Astrocyte of the cerebellum (primary cell): Measurements from ENCODE around the gene ECE1.

Experiments used
- DNase-seq: peaks from one replicate; pipeline ENCODE4 v3.0.0-alpha.2; 2011; ENCODE audit warnings: low read depth
- H3K4me3 ChIP-seq: 2 replicates; pipeline ENCODE4 v1.5.1; 2011; ENCODE audit warnings: mild to moderate bottlenecking, low read depth, low read length, moderate library complexity
- in situ Hi-C: cut with HindIII; loops from 2 replicates; pipeline ENCODE4 v1.10.0; 2017; ENCODE audit warnings: low sequenced_read_pairs
- TF ChIP-seq, protein P1 (sequence below): IDR thresholded peaks from 2 replicates; pipeline ENCODE4 v1.5.1; 2012; ENCODE audit warnings: low read length, low read depth, moderate library complexity, mild to moderate bottlenecking; ENCODE audit errors: missing control alignments

The ECE1 gene

DNA sequence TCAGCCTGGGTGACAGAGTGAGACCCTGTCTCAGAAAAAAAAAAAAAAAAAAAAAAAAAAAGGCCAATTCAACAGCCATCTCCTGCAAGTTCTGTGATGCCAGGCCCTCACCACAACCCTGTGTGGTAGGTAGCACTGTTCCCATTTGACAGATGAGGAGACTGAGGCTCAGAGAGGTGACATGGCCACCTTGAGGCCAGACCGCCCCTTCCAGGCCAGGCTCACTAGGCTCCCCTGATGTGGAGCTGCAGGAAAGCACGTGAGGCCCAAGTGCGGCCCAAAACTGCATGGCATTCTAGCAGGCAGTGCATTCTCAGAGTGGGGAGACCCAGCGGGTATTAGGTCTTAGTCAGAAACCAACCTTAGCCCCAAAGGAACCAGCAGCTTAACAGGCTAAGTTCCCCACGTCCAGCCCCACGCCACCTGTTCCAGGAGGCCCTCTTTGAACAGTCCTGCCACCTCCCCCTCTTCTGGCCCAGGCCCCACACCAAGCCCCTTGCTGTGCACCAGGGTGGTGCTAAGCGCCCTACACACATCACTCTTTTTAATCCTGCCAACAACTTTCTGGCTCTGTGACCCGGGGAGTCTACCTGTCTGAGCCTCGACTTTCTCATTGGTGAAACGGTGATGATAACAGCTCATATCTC, 11.7 kb upstream of the ECE1 start:
- in situ Hi-C loops: no loop called here
- H3K4me3 ChIP-seq: no peak overlapping the region
- TF ChIP-seq, protein P1, sequence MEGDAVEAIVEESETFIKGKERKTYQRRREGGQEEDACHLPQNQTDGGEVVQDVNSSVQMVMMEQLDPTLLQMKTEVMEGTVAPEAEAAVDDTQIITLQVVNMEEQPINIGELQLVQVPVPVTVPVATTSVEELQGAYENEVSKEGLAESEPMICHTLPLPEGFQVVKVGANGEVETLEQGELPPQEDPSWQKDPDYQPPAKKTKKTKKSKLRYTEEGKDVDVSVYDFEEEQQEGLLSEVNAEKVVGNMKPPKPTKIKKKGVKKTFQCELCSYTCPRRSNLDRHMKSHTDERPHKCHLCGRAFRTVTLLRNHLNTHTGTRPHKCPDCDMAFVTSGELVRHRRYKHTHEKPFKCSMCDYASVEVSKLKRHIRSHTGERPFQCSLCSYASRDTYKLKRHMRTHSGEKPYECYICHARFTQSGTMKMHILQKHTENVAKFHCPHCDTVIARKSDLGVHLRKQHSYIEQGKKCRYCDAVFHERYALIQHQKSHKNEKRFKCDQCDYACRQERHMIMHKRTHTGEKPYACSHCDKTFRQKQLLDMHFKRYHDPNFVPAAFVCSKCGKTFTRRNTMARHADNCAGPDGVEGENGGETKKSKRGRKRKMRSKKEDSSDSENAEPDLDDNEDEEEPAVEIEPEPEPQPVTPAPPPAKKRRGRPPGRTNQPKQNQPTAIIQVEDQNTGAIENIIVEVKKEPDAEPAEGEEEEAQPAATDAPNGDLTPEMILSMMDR: no peak
- no peak for DNase-seq

DNA sequence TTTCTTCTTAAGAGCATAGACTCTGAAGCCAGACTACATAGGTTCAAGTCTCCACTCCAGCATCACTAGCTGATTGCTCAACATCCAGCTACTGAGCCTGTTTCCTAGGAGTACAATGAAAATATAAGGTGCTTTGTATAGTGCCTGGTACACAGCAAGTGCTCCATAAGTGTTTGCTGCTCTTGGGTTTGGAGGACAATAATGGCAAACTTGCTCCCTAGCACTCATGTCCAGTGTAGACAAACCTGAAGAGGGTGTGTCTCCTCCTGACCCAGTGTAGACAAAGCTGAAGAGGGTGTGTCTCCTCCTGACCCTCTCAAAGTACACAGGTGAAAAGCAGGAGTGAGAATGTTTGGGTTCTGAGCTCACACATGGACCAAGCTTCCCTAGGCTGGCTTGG, 10.5 kb upstream of the ECE1 start:
- TF ChIP-seq, protein P1: no peak
- in situ Hi-C loops: no loop called here
- H3K4me3 ChIP-seq: no peak overlapping the region
- no peak for DNase-seq

DNA sequence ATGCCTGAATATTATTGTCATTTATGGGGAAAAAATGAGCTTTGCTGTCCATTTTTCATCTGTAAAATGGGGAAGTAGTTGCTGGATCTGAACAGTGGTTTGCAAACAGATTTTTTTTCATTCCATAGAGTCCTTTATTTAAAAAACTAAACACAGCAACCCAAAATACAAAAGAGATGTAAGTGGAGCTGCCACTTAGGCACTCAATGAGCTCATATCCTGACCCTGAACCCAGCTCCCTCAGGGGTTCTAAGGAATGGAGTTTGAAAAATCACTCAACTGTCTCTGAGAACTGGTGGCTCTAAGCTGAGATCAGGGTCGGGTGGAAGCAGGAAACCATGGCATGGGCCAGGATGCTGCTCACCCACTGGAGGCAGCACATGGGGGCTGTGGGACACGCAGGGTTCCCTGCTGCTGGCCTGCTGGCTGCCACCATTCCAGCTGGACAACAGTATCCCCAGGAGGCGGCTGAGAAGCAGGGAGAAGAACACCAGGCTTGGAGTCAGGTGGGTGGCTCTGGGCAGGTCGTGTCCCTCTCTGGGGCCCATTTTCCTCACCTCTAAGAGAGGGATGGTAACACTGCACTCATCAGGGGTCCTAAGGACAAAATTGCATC, 9.6 kb upstream of the ECE1 start:
- DNase-seq: no peak
- H3K4me3 ChIP-seq: no peak overlapping the region
- TF ChIP-seq, protein P1: no peak
- in situ Hi-C loops: no loop called here

DNA sequence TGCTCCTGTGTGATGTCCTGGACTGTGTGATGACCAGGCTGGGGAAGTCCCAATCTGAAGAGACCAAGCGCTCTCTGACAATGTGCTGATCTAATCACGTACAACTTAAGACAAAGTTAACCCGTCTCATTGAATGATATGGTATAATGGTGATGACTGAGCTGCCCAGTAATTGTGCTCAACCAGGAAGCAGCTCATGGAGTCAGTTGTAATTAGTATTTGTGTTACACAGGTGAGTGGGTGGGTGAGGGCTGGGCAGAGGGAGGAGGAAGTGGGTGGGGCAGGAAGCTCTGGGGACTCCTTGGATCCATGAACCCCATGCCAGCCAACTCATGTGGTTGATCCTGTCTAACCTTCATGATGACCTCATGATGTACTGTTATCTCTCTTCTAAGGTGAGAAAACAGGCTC, 8.7 kb upstream of the ECE1 start:
- no peak overlapping the region for H3K4me3 ChIP-seq
- in situ Hi-C loops: no loop called here
- TF ChIP-seq, protein P1: no peak
- no peak for DNase-seq

DNA sequence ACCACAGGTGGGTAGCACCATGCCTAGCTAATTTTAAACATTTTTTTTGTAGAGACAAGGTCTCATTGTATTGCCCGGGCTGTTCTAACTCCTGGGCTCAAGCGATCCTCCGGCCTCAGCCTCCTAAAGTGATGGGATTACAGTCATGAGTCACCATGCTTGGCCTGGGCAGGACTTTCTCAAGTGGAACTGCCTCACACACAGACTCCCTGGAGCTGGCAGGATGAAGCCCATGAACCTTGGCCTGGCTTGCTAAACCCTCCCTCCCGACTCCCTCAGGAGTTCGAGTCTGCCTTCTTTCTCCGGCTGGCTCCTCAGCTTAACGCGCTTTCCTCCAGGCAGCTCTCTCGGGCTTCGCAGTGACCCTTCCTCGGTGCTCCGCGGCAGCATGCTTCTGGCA, 7.7 kb upstream of the ECE1 start:
- H3K4me3 ChIP-seq: no peak overlapping the region
- in situ Hi-C loops: no loop called here
- TF ChIP-seq, protein P1: no peak
- no peak for DNase-seq

DNA sequence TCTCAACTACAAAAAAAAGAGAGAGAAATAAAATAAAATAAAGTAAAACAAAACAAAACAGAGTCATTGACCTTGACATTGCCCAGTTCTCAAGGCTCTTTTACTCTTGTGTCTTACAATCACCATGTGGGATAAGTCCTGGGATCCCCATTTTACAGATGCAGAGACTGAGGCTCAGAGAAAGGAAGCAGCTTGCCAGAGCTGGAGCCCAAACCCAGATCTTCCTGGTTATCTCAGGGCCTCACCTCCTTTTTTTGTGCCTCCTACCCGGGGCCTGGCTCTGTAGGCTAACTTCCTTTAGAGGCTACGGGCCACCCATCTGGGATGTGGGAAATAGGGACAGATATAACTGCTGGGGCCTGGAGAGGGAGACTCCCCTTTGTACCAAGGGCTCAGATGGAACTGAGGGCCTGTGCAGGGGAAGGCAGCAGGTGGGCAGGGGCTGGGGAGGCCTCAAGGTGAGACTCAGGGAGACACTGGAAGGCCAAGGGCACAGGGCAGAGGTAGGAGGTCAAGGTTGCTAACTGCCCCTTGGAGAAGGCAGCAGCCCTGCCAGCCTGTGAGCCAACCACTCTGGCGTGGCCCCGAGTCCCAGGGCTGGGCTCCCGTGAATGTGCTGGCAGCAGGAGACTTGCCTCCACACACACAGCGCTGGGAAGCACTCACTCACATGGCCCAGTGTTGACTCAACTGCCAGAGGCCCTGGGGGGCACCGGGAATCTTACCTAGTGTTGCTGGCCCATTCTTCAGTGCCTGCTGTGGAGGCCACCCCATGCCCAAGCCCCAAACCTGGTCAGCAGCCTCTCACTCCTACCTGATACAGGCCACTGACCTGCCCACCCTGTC, 6.5 kb upstream of the ECE1 start:
- DNase-seq: no peak
- TF ChIP-seq, protein P1: no peak
- in situ Hi-C loops: no loop called here
- H3K4me3 ChIP-seq: no peak overlapping the region
